NT2/D1 (cell line): ENCODE results near the gene CBX6.

ENCODE experiments used
- SUZ12 ChIP-seq: IDR thresholded peaks from 2 replicates; pipeline ENCODE4 v1.6.1; 2011; ENCODE audit not compliant: insufficient read length, insufficient read depth; ENCODE audit errors: extremely low read depth
- YY1 ChIP-seq: IDR thresholded peaks from 2 replicates; pipeline ENCODE4 v1.6.1; 2011; ENCODE audit not compliant: insufficient read length, insufficient read depth
- ZNF274 ChIP-seq: IDR thresholded peaks from 2 replicates; pipeline ENCODE4 v1.6.1; 2011; ENCODE audit warnings: mild to moderate bottlenecking, low read depth, low read length

DNA sequence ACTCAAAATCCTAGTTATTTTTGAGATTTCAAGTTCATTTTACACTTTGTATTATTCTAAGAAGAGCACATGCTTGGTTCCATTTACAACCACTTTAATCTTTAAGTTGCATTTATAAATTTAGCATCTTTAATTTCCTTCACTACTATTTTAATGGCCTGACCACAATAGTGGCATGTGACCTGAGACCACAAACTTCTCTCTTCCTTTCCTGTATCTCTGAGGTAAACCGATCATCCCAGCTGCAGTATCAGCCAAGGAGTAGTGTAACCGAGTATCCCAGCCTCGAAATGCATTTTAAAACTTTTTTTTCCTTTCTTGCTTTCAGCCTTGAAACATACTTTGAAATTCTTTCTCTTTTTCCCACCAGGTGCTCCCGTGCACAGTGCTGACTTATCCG lies 28.7 kb upstream of the CBX6 start:
- TF ChIP-seq YY1 (no peak), SUZ12 (no peak), ZNF274 (no peak)
